Activated T-cell treated with anti-CD3 and anti-CD28 coated beads for 4 hours (primary cell): ENCODE results near the gene TMEM267.

Experiments used
- DNase-seq: peaks from one replicate; pipeline ENCODE4 v3.0.0-alpha.2; 2020

TMEM267 gene

GRCh38 chr5:43401827-43402226 is 81.8 kb downstream of the TMEM267 start:
- no peak for DNase-seq

DNA sequence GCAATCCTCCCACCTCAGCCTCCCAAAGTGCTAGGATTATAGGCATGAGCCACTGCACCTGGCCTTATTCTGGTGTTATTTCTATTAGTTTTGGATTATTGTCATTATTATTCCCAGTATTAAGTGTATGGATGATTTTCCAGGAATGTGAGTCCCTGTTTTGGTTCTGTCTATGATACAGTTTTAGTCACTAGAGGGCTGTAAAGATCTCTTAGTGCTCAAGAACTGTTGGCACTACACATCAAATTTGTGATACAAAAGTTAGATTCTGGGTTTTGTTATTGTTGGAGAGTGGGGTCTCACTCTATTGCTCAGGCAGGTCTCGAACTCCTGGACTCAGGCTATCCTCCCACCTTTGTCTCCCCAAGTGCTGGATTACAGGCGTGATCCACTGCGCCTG is 83.6 kb downstream of the TMEM267 start:
- DNase-seq = no peak

DNA sequence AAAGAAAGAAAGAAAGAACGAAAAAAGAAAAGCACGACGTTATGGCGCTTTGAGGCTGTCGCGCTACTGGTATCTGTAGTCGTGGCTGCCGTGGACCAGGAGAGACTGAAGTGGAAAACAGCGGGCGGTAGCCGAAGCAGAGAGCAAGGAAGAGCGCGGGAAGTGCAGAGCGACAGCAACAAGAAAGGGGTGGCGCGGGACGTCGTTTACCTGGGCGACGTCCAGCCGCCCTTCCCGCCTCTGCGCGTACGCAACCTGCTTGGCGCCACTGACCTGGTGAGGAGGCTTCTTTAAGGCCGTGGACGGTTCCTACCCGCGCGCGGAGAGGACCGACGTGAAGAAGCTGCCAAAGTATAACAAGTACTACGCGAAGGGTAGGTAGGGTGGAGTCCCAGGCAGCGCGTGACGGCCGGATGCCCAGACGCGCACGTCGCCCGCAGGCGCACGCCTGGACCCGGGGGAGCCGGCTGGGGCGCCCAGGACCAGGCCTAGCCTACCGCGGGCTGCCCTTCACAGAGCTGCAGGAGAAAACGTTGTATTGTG is 86.8 kb downstream of the TMEM267 start:
- peak; percentile 20 for DNase-seq
